ENCODE measurements around the gene JARID2. TPM values are rescaled to one million over a fixed set of nuclear protein-coding genes. Genes with fewer than 3 reads are reported as not detected.

Gene JARID2
- total RNA-seq, 1 experiment from 2014 or later: 23.6 TPM

- Histone ChIP-seq H3K9me3 (ENCODE audit: control insufficient read depth in 1 of 2, insufficient read depth in 1 of 2, low read depth in 1 of 2, low read length in 2 of 2) (no peaks in the 10 kb centered on the region), H3K79me2 (ENCODE audit: insufficient read depth, low read length) (peaks cover 45% of the 10 kb centered on the region), H3K4me3 (replicated peaks in 1 of 2; ENCODE audit: low read depth in 1 of 2, low read length in 2 of 2) (no peak overlapping the region), H3K27ac (ENCODE audit: low read depth, low read length) (no peak overlapping the region), H3K4me2 (ENCODE audit: low read length) (no peak overlapping the region), H3K9me2 (ENCODE audit: insufficient read depth) (no peaks in the 10 kb centered on the region), H4K20me1 (ENCODE audit: insufficient read depth) (no peaks in the 10 kb centered on the region), H3K27me3 (ENCODE audit: insufficient read depth, low read length) (no peaks in the 10 kb centered on the region), H3K36me3 (ENCODE audit: control insufficient read depth in 1 of 2, insufficient read depth in 2 of 2, low read length in 2 of 2) (no peaks in the 10 kb centered on the region), H3K9ac (ENCODE audit: low read length) (no peak overlapping the region), H3K4me1 (ENCODE audit: control insufficient read depth in 1 of 2, insufficient read depth in 2 of 2, low read length in 2 of 2) (no peaks in the 10 kb centered on the region; a peak in 1 of 4 replicates), H2AFZ (ENCODE audit: low read depth, low read length, poor library complexity, severe bottlenecking) (no peak overlapping the region)
- BruUV-seq (replicated peaks): no TSS peak
- no peak for DNase-seq (ENCODE audit: low read depth, low spot score)
- ATAC-seq: no peak
- ChIA-PET CTCF (no interaction called here), POLR2A (no interaction called here), RAD21 (ENCODE audit: low non-redundant PET in 1 of 2, low total read pairs in 2 of 2, uncharacterized antibody in 2 of 2, unreplicated experiment in 2 of 2) (no interaction called here)
- no peak for TF ChIP-seq SIN3A (IDR thresholded peaks at IDR 0.05; ENCODE audit: low read depth)
- TF ChIP-seq SRF (IDR thresholded peaks at IDR 0.05; ENCODE audit: low read depth): no peak
- no peak for TF ChIP-seq ZFX (IDR thresholded peaks at IDR 0.05)
- no peak for TF ChIP-seq ZBTB33 (IDR thresholded peaks at IDR 0.05; ENCODE audit: extremely low read depth, insufficient replicate concordance, low read length)
- TF ChIP-seq JUND (IDR thresholded peaks at IDR 0.05): no peak
- TF ChIP-seq SP1 (IDR thresholded peaks at IDR 0.05; ENCODE audit: low read depth): no peak
- no peak for TF ChIP-seq EZH2phosphoT487 (IDR thresholded peaks at IDR 0.05; ENCODE audit: borderline replicate concordance)
- TF ChIP-seq EZH2 (IDR thresholded peaks at IDR 0.05): no peak
- no peak for TF ChIP-seq MAX (IDR thresholded peaks at IDR 0.05)
- no peak for TF ChIP-seq POLR2AphosphoS5 (IDR thresholded peaks at IDR 0.05; ENCODE audit: low read depth, low read length)
- TF ChIP-seq, protein P1, sequence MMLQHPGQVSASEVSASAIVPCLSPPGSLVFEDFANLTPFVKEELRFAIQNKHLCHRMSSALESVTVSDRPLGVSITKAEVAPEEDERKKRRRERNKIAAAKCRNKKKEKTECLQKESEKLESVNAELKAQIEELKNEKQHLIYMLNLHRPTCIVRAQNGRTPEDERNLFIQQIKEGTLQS (IDR thresholded peaks at IDR 0.05): no peak
- no peak for TF ChIP-seq CBX3 (IDR thresholded peaks at IDR 0.05; ENCODE audit: low read depth)
- TF ChIP-seq RAD21 (IDR thresholded peaks at IDR 0.05; ENCODE audit: low read depth): no peak
- no peak for TF ChIP-seq TCF7L2 (IDR thresholded peaks at IDR 0.05; ENCODE audit: borderline replicate concordance, extremely low read depth, insufficient read depth, insufficient read length)
- no peak for TF ChIP-seq CTCF (IDR thresholded peaks at IDR 0.05 in 2 of 3, conservative IDR thresholded peaks at IDR 0.05 in 1 of 3; ENCODE audit: borderline replicate concordance in 1 of 3, insufficient read depth in 1 of 3, low read depth in 2 of 3, low read length in 2 of 3)
- no peak for TF ChIP-seq REST (IDR thresholded peaks at IDR 0.05; ENCODE audit: low read depth)
- TF ChIP-seq EGR1 (IDR thresholded peaks at IDR 0.05; ENCODE audit: low read depth): no peak
- no peak for TF ChIP-seq ELF1 (IDR thresholded peaks at IDR 0.05; ENCODE audit: borderline replicate concordance, low read depth)
- intact Hi-C loops (cut with micrococcal nuclease): no loop called here
Observed at GRCh38 chr6:15426901-15427300, 181.0 kb downstream of the JARID2 start.
